ENCODE data around the gene RIN2. TPM values are rescaled to one million over a fixed set of nuclear protein-coding genes. Genes with fewer than 3 reads are reported as not detected.

The RIN2 gene
- total RNA-seq, 2 donors from 2014 or later: 17.0 to 19.6 TPM

GRCh38 chr20:19807191-19807945 is 49.3 kb downstream of the RIN2 start:
- Histone ChIP-seq H3K36me3 (ENCODE audit: control insufficient read depth, insufficient read depth, low read length) (peaks cover 5% of the 10 kb centered on the region), H3K27me3 (ENCODE audit: control insufficient read depth, insufficient read depth, low read length, poor library complexity, severe bottlenecking) (no peaks in the 10 kb centered on the region), H3K4me1 (ENCODE audit: control insufficient read depth, insufficient read depth, low read length) (no peaks in the 10 kb centered on the region), H3K27ac (ENCODE audit: low read depth, low read length) (no peak overlapping the region), H3K4me3 (ENCODE audit: low read length) (no peak overlapping the region), H3K9ac (ENCODE audit: extremely low read depth, low read length, poor library complexity, severe bottlenecking) (no peak overlapping the region), H3K9me3 (ENCODE audit: control insufficient read depth, low read length) (peaks cover 12% of the 10 kb centered on the region)
- no peak for DNase-seq
- H3K36me3 Mint-ChIP-seq (ENCODE audit: low read depth): peaks cover 41% of the 10 kb centered on the region
- H3K4me3 Mint-ChIP-seq: no peak overlapping the region
- peaks cover 6% of the 10 kb centered on the region for H3K4me1 Mint-ChIP-seq
- H3K9me3 Mint-ChIP-seq: peaks cover 14% of the 10 kb centered on the region
- TF ChIP-seq CTCF (conservative IDR thresholded peaks at IDR 0.05): no peak
- H3K27ac Mint-ChIP-seq: no peak overlapping the region
- no peaks in the 10 kb centered on the region for H3K27me3 Mint-ChIP-seq (ENCODE audit: insufficient read depth)
